ENCODE results near the gene MYO3A. TPM values are rescaled to one million over a fixed set of nuclear protein-coding genes. Genes with fewer than 3 reads are reported as not detected.

MYO3A gene
- total RNA-seq, 2 donors from 2014 or later: 33.9 to 37.6 TPM

- Mint-ChIP-seq H3K36me3 (ENCODE audit: low read depth) (peaks cover 36% of the 10 kb centered on the region), H3K27ac (no peak overlapping the region), H3K4me3 (no peak overlapping the region), H3K27me3 (ENCODE audit: insufficient read depth) (peaks cover 3% of the 10 kb centered on the region), H3K9me3 (no peaks in the 10 kb centered on the region), H3K4me1 (peaks cover 17% of the 10 kb centered on the region)
- no peaks in the 10 kb centered on the region for H3K27me3 ChIP-seq (ENCODE audit: control insufficient read depth, insufficient read depth, low read length, poor library complexity, severe bottlenecking)
- WGBS, 2 experiments (ENCODE audit: insufficient coverage in 1 of 2, insufficient read length in 1 of 2): 99 to 100% methylated on average over 4 to 5 of the region's 5 CpGs
- H3K4me3 ChIP-seq (ENCODE audit: low read length): no peak overlapping the region
- no peak for TF ChIP-seq CTCF (conservative IDR thresholded peaks at IDR 0.05)
- H3K36me3 ChIP-seq (ENCODE audit: control insufficient read depth, insufficient read depth, low read length): peaks cover 34% of the 10 kb centered on the region
- DNase-seq: no peak
- H3K27ac ChIP-seq (ENCODE audit: low read depth, low read length): no peak overlapping the region
- no peaks in the 10 kb centered on the region for H3K9me3 ChIP-seq (ENCODE audit: control insufficient read depth, low read length)
- peaks cover 7% of the 10 kb centered on the region for H3K4me1 ChIP-seq (ENCODE audit: control insufficient read depth, insufficient read depth, low read length)
- no peak overlapping the region for H3K9ac ChIP-seq (ENCODE audit: extremely low read depth, low read length, poor library complexity, severe bottlenecking)
These were observed 156.0 kb downstream of the MYO3A start for GRCh38 chr10:26090026-26090425.

DNA sequence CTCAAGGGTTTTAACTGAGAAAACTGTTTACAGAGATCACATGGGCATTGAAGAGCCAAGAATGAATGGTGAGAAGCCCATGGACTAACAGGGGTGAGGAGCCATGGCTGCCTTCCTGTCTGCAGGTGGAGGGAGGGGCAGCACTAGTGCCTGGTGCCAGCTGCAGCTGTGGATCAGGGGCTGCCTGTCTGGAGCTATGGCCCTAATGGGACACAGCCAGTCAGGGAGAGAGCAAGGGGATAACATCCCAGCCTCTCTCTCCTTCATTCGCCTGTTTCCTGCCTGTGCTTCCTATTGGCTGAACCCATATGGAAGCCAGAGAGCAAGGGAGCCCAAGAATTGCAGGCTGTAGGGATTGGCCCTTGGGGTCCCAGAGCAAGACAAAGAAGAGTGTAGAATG, 156.7 kb downstream of the MYO3A start:
- peaks cover 10% of the 10 kb centered on the region for H3K4me1 Mint-ChIP-seq
- WGBS, 2 experiments (ENCODE audit: insufficient coverage in 1 of 2, insufficient read length in 1 of 2): 93% methylated on average over 1 of the region's 1 CpG; no CpG with 5 or more reads in 1 of the 2 experiments
- H3K27me3 Mint-ChIP-seq (ENCODE audit: insufficient read depth): peaks cover 3% of the 10 kb centered on the region
- H3K27me3 ChIP-seq (ENCODE audit: control insufficient read depth, insufficient read depth, low read length, poor library complexity, severe bottlenecking): no peaks in the 10 kb centered on the region
- no peak overlapping the region for H3K27ac ChIP-seq (ENCODE audit: low read depth, low read length)
- peaks cover 34% of the 10 kb centered on the region for H3K36me3 ChIP-seq (ENCODE audit: control insufficient read depth, insufficient read depth, low read length)
- peaks cover 36% of the 10 kb centered on the region for H3K36me3 Mint-ChIP-seq (ENCODE audit: low read depth)
- H3K4me3 ChIP-seq (ENCODE audit: low read length): no peak overlapping the region
- DNase-seq: no peak
- no peaks in the 10 kb centered on the region for H3K9me3 Mint-ChIP-seq
- H3K27ac Mint-ChIP-seq: no peak overlapping the region
- no peak overlapping the region for H3K4me3 Mint-ChIP-seq
- peaks cover 2% of the 10 kb centered on the region for H3K4me1 ChIP-seq (ENCODE audit: control insufficient read depth, insufficient read depth, low read length)
- TF ChIP-seq CTCF (conservative IDR thresholded peaks at IDR 0.05): no peak
- no peaks in the 10 kb centered on the region for H3K9me3 ChIP-seq (ENCODE audit: control insufficient read depth, low read length)
- no peak overlapping the region for H3K9ac ChIP-seq (ENCODE audit: extremely low read depth, low read length, poor library complexity, severe bottlenecking)

DNA sequence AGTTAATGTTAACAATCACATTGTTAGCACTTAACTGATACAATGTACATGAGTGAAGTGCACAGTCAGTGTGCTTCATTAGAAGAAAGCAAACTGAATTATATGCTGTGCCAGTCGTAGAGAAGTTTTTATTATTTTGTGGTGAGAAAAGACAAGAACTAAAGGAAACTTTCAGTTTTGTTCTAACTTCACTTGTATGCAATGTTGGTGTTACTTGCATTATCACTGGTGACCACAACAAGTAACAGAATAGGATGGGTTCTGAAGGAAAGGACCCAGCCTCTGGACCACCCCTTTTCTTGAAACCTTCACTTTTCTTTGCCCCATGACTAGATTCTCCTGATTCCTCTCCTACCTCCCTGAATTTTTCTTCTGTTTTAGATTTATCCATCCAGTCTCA, 159.2 kb downstream of the MYO3A start:
- Mint-ChIP-seq H3K36me3 (ENCODE audit: low read depth) (peaks cover 49% of the 10 kb centered on the region), H3K27me3 (ENCODE audit: insufficient read depth) (no peaks in the 10 kb centered on the region), H3K4me3 (no peak overlapping the region), H3K4me1 (no peaks in the 10 kb centered on the region), H3K9me3 (peaks cover 9% of the 10 kb centered on the region), H3K27ac (no peak overlapping the region)
- Histone ChIP-seq H3K9ac (ENCODE audit: extremely low read depth, low read length, poor library complexity, severe bottlenecking) (no peak overlapping the region), H3K9me3 (ENCODE audit: control insufficient read depth, low read length) (peaks cover 8% of the 10 kb centered on the region), H3K4me3 (ENCODE audit: low read length) (no peak overlapping the region), H3K27me3 (ENCODE audit: control insufficient read depth, insufficient read depth, low read length, poor library complexity, severe bottlenecking) (no peaks in the 10 kb centered on the region), H3K4me1 (ENCODE audit: control insufficient read depth, insufficient read depth, low read length) (no peaks in the 10 kb centered on the region), H3K27ac (ENCODE audit: low read depth, low read length) (no peak overlapping the region), H3K36me3 (ENCODE audit: control insufficient read depth, insufficient read depth, low read length) (peaks cover 37% of the 10 kb centered on the region)
- 83 to 87% methylated on average over 1 of the region's 1 CpG for WGBS, 2 experiments (ENCODE audit: insufficient coverage in 1 of 2, insufficient read length in 1 of 2)
- DNase-seq: no peak
- TF ChIP-seq CTCF (conservative IDR thresholded peaks at IDR 0.05): no peak

All from endodermal cell (in vitro differentiated cells).